Measurements from ENCODE around the gene GNG7. TPM values are rescaled to one million over a fixed set of nuclear protein-coding genes. Genes with fewer than 3 reads are reported as not detected.
"Not testable (repeated sequence)": the region's sequence is repeated elsewhere in the genome, so short reads cannot be mapped to it uniquely, and the experiment has no call there.

GNG7 gene
- total RNA-seq, 2 donors from 2014 or later: 8.7 to 22.9 TPM

DNA sequence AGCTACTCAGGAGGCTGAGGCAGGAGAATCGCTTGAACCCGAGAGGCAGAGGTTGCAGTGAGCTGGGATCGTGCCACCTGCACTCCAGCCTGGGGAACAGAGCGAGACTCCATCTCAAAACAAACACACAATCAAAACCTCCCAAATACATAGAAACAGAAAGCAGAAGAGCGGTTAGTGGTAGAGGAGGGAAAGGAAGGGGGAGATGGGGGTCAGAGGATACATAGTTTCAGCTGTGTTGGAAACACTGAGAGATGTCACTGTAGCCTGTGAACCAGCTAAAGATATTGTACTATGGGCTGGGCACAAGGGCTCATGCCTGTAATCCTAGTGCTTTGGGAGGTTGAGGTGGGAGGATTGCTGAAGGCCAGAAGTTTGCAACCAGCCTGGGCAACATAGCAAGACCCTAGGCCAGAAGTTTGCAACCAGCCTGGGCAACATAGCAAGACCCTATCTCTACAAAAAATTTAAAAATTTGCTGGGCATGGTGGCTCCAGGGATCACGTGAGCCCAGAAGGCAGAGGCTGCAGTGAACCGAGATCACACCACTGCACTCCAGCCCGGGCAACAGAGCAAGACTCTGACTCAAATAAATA, 49.9 kb downstream of the GNG7 start:
- TF ChIP-seq CTCF (IDR thresholded peaks at IDR 0.05) (no peak), POLR2AphosphoS5 (IDR thresholded peaks at IDR 0.05) (no peak), POLR2A (IDR thresholded peaks at IDR 0.05) (no peak)
- Histone ChIP-seq H3K27me3 (replicated peaks; ENCODE audit: insufficient read depth) (no peaks in the 10 kb centered on the region), H3K27ac (no peak overlapping the region), H3K36me3 (no peaks in the 10 kb centered on the region), H3K4me3 (no peak overlapping the region), H3K4me1 (replicated peaks) (no peaks in the 10 kb centered on the region), H3K9me3 (no peaks in the 10 kb centered on the region)
- WGBS: 93% methylated on average over 8 of the region's 8 CpGs
- intact Hi-C loops (cut with DNase I): loop anchor here (5.0 kb wide), 1 partner anchor 50 kb away; the partner anchor contains the start of gene GNG7
- DNase-seq (ENCODE audit: low spot score): no peak

DNA sequence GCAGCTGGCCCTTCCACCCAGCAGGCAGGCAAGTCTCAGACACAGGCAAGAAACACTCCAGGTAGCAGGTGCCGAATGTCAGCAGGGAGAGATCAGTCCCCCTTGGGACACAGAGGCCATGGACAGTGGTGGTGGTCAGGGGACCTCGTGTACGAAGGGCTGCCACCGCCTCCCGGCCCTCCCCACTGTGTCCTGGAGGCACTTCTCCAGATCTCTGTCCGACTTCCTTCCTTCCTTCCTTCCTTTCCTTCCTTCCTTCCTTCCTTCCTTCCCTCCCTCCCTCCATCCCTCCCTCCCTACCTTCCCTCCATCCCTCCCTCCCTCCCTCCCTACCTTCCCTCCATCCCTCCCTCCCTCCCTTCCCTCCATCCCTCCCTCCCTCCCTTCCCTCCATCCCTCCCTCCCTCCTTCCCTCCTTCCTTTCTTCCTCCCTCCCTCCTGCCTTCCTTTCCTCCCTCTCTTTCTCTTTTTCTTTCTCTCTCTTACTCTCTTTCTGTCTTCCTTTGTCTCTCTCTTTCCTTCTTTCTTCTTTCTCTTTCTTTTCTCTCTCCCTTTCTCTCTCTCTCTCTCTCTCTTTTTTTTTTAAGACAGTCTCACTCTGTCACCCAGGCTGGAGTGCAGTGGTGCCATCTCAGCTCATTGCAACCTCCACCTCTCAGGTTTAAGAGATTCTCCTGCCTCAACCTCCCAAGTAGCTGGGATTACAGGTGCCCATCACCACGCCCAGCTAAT, 51.3 kb downstream of the GNG7 start:
- H3K9me3 ChIP-seq; DNase-seq (ENCODE audit: low spot score); H3K36me3 ChIP-seq; H3K4me1 ChIP-seq (replicated peaks); H3K4me3 ChIP-seq; H3K27me3 ChIP-seq (replicated peaks; ENCODE audit: insufficient read depth); H3K27ac ChIP-seq: not testable (repeated sequence)
- intact Hi-C loops (cut with DNase I): loop anchor here (5.0 kb wide), 1 partner anchor 51 kb away; the partner anchor contains the start of gene GNG7
- WGBS: 75% methylated on average over 7 of the region's 7 CpGs

DNA sequence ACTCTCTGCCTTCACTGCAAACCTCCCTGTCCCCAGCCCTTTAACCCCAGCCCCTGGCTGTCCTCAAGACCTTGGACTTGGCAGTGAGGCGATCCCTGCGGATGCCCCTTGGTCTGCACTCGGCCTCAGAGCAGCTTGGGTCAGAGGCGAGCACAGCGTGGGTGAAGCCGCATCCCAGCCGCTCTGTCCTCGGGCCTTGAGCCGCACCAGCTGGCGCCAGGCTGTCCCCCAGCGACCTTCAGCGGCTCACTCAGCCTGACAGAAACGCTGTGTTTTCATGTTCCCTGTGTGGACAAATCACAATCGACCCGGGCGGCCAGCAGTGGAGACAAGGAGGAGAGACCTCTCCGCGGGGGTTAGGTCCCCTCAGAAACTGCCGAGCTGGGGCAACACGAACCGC, 52.0 kb downstream of the GNG7 start:
- 64% methylated on average over 21 of the region's 21 CpGs for WGBS
- Histone ChIP-seq H3K27me3 (replicated peaks; ENCODE audit: insufficient read depth) (no peaks in the 10 kb centered on the region), H3K36me3 (no peaks in the 10 kb centered on the region), H3K4me1 (replicated peaks) (no peaks in the 10 kb centered on the region), H3K4me3 (no peak overlapping the region), H3K9me3 (no peaks in the 10 kb centered on the region), H3K27ac (no peak overlapping the region)
- TF ChIP-seq POLR2A (IDR thresholded peaks at IDR 0.05): no peak
- no peak for TF ChIP-seq CTCF (IDR thresholded peaks at IDR 0.05)
- TF ChIP-seq POLR2AphosphoS5 (IDR thresholded peaks at IDR 0.05): no peak
- DNase-seq (ENCODE audit: low spot score): no peak
- intact Hi-C loops (cut with DNase I): loop anchor here (5.0 kb wide), 1 partner anchor 52 kb away; the partner anchor contains the start of gene GNG7

DNA sequence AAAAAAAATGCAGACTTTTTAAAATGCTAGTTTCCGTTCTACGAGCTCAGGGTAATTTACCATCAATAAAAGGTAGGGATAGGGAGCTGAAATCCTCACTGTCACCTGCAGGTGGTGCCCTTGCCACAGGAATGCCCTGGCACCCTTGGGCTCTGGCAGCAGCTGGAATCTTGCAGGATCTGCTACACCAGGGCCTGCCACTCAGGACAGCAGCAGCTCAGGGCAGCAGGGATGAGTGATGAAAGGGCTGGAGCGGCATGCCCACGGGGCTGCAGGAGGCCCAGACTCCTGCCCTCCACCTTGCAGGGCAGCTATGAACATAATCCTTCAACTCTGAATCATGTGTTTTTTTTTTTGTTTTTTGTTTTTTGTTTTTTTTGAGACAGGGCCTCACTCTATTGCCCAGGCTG, 54.0 kb downstream of the GNG7 start:
- Histone ChIP-seq H3K4me3 (no peak overlapping the region), H3K27ac (no peak overlapping the region), H3K4me1 (replicated peaks) (no peaks in the 10 kb centered on the region), H3K27me3 (replicated peaks; ENCODE audit: insufficient read depth) (no peaks in the 10 kb centered on the region), H3K9me3 (no peaks in the 10 kb centered on the region), H3K36me3 (no peaks in the 10 kb centered on the region)
- DNase-seq (ENCODE audit: low spot score): peak; percentile 72
- 49% methylated on average over 4 of the region's 4 CpGs for WGBS
- TF ChIP-seq POLR2A (IDR thresholded peaks at IDR 0.05): no peak
- peak in 3 of 4 experiments; percentile 78 to 93 (median 90) for TF ChIP-seq CTCF (IDR thresholded peaks at IDR 0.05)
- peak; percentile 54 for TF ChIP-seq POLR2AphosphoS5 (IDR thresholded peaks at IDR 0.05)
- intact Hi-C loops (cut with DNase I): loop anchor here (2.0 kb wide), 1 partner anchor 100 kb away; no protein-coding TSS in a partner anchor

DNA sequence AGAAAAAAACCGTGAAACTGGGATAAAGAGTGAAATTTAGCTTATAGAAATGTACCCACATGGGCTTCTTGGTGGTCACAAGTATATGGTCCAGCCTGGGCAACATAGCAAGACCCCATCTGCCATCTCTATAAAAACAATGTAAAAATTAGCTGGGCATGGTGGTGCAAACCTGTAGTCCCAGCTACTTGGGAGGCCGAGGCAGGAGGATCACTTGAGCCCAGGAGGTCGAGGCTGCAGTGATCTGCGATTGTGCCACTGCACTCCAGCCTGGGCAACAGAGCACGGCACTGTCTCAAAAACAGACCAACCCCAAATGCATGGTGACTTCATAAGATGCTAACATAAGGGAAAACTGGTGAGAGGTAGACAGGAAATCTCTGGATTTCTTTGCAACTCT, 54.4 kb downstream of the GNG7 start:
- Histone ChIP-seq H3K9me3 (no peaks in the 10 kb centered on the region), H3K36me3 (no peaks in the 10 kb centered on the region), H3K27me3 (replicated peaks; ENCODE audit: insufficient read depth) (no peaks in the 10 kb centered on the region), H3K4me1 (replicated peaks) (no peaks in the 10 kb centered on the region), H3K4me3 (no peak overlapping the region), H3K27ac (no peak overlapping the region)
- intact Hi-C loops (cut with DNase I): loop anchor here (2.0 kb wide), 1 partner anchor 101 kb away; no protein-coding TSS in a partner anchor
- DNase-seq (ENCODE audit: low spot score): no peak
- 71% methylated on average over 5 of the region's 5 CpGs for WGBS
- no peak for TF ChIP-seq POLR2A (IDR thresholded peaks at IDR 0.05)
- no peak for TF ChIP-seq CTCF (IDR thresholded peaks at IDR 0.05)
- no peak for TF ChIP-seq POLR2AphosphoS5 (IDR thresholded peaks at IDR 0.05)
